MM.1S (cell line): ENCODE data around the gene LETM1.

Experiments used
- DNase-seq: peaks from one replicate; pipeline ENCODE4 v3.0.0-alpha.2; 2015
- H2AFZ ChIP-seq: fragments of 300-600 bp; sonication (generic); 2 replicates; pipeline ENCODE4 v1.6.0; 2016; ENCODE audit warnings: antibody characterized with exemption, low read length
- H3F3A ChIP-seq: fragments of 300-600 bp; sonication (generic); 2 replicates; pipeline ENCODE4 v1.6.1; 2016; ENCODE audit warnings: mild to moderate bottlenecking, antibody characterized with exemption, low read length, moderate library complexity, mixed read lengths; ENCODE audit not compliant: insufficient read depth
- H3K27ac ChIP-seq: fragments of 300-600 bp; sonication (generic); 2 replicates; pipeline ENCODE4 v1.5.1; 2016; ENCODE audit warnings: mild to moderate bottlenecking, low read length
- H3K27me3 ChIP-seq: fragments of 300-600 bp; sonication (generic); replicated peaks from 2 replicates; pipeline ENCODE4 v1.6.0; 2016; ENCODE audit warnings: low read length; ENCODE audit not compliant: insufficient read depth
- H3K36me3 ChIP-seq: fragments of 300-600 bp; sonication (generic); replicated peaks from 2 replicates; pipeline ENCODE4 v1.6.1; 2016; ENCODE audit warnings: mild to moderate bottlenecking, low read length, mixed read lengths; ENCODE audit not compliant: insufficient read depth
- H3K4me1 ChIP-seq: fragments of 300-600 bp; sonication (generic); 2 replicates; pipeline ENCODE4 v1.6.1; 2016; ENCODE audit warnings: low read length, mixed read lengths
- H3K4me2 ChIP-seq: fragments of 300-600 bp; sonication (generic); 2 replicates; pipeline ENCODE4 v1.6.0; 2016; ENCODE audit warnings: low read depth, low read length
- H3K4me3 ChIP-seq: fragments of 300-600 bp; sonication (generic); 2 replicates; pipeline ENCODE4 v1.5.1; 2016; ENCODE audit warnings: low read length, mixed read lengths
- H3K79me2 ChIP-seq: fragments of 300-600 bp; sonication (generic); 2 replicates; pipeline ENCODE4 v1.6.1; 2016; ENCODE audit warnings: mixed run types, low read length, mixed read lengths
- H3K9ac ChIP-seq: fragments of 300-600 bp; sonication (generic); 2 replicates; pipeline ENCODE4 v1.6.1; 2016; ENCODE audit warnings: low read length, mixed read lengths
- H3K9me2 ChIP-seq: fragments of 300-600 bp; sonication (generic); replicated peaks from 2 replicates; pipeline ENCODE4 v1.6.1; 2016; ENCODE audit warnings: mild to moderate bottlenecking, low read length, mixed read lengths; ENCODE audit not compliant: insufficient read depth
- H3K9me3 ChIP-seq: fragments of 300-600 bp; sonication (generic); replicated peaks from 2 replicates; pipeline ENCODE4 v1.6.1; 2016; ENCODE audit warnings: mild to moderate bottlenecking, low read length, mixed read lengths; ENCODE audit not compliant: insufficient read depth
- H4K20me1 ChIP-seq: fragments of 300-600 bp; sonication (generic); 2 replicates; pipeline ENCODE4 v1.6.1; 2016; ENCODE audit warnings: mild to moderate bottlenecking, low read length, moderate library complexity, mixed read lengths; ENCODE audit not compliant: insufficient read depth
- CTCF ChIP-seq: fragments of 300-600 bp; sonication (generic); IDR thresholded peaks from 2 replicates; pipeline ENCODE4 v1.5.1; 2016; ENCODE audit warnings: antibody characterized with exemption, low read length, mixed read lengths
- EZH2 ChIP-seq: fragments of 300-600 bp; sonication (generic); optimal IDR thresholded peaks from 2 replicates; pipeline ENCODE3; 2017; ENCODE audit warnings: low read depth, mild to moderate bottlenecking, antibody characterized with exemption, low read length, mixed read lengths
- EZH2phosphoT487 ChIP-seq: fragments of 300-600 bp; sonication (generic); IDR thresholded peaks from 2 replicates; pipeline ENCODE4 v1.6.1; 2018; ENCODE audit warnings: antibody characterized with exemption, low read length

LETM1 gene

GRCh38 chr4:1804638-1805492 lies 51.1 kb downstream of the LETM1 start:
- Histone ChIP-seq H3K27me3 (peaks cover 39% of the 10 kb centered on the region), H3K4me2 (no peak overlapping the region), H3F3A (no peaks in the 10 kb centered on the region), H3K4me3 (no peak overlapping the region), H3K27ac (no peak overlapping the region), H3K9me3 (no peaks in the 10 kb centered on the region), H3K36me3 (no peaks in the 10 kb centered on the region), H3K9ac (no peak overlapping the region), H4K20me1 (no peaks in the 10 kb centered on the region), H3K9me2 (no peaks in the 10 kb centered on the region), H2AFZ (no peak overlapping the region), H3K79me2 (no peaks in the 10 kb centered on the region), H3K4me1 (no peaks in the 10 kb centered on the region)
- no peak for TF ChIP-seq CTCF
- no peak for TF ChIP-seq EZH2
- TF ChIP-seq EZH2phosphoT487: no peak
- no peak for DNase-seq

- H3F3A ChIP-seq: no peaks in the 10 kb centered on the region
- no peak overlapping the region for H3K4me3 ChIP-seq
- no peaks in the 10 kb centered on the region for H3K9me2 ChIP-seq
- H3K4me1 ChIP-seq: no peaks in the 10 kb centered on the region
- no peaks in the 10 kb centered on the region for H3K79me2 ChIP-seq
- TF ChIP-seq CTCF (no peak), EZH2phosphoT487 (no peak), EZH2 (no peak)
- H3K9me3 ChIP-seq: no peaks in the 10 kb centered on the region
- no peak overlapping the region for H3K4me2 ChIP-seq
- H3K36me3 ChIP-seq: no peaks in the 10 kb centered on the region
- H3K27ac ChIP-seq: no peak overlapping the region
- H3K27me3 ChIP-seq: peaks cover 50% of the 10 kb centered on the region
- H2AFZ ChIP-seq: no peak overlapping the region
- H3K9ac ChIP-seq: no peak overlapping the region
- no peaks in the 10 kb centered on the region for H4K20me1 ChIP-seq
- DNase-seq: no peak
Measured at GRCh38 chr4:1803523-1804423, 52.2 kb downstream of the LETM1 start.

DNA sequence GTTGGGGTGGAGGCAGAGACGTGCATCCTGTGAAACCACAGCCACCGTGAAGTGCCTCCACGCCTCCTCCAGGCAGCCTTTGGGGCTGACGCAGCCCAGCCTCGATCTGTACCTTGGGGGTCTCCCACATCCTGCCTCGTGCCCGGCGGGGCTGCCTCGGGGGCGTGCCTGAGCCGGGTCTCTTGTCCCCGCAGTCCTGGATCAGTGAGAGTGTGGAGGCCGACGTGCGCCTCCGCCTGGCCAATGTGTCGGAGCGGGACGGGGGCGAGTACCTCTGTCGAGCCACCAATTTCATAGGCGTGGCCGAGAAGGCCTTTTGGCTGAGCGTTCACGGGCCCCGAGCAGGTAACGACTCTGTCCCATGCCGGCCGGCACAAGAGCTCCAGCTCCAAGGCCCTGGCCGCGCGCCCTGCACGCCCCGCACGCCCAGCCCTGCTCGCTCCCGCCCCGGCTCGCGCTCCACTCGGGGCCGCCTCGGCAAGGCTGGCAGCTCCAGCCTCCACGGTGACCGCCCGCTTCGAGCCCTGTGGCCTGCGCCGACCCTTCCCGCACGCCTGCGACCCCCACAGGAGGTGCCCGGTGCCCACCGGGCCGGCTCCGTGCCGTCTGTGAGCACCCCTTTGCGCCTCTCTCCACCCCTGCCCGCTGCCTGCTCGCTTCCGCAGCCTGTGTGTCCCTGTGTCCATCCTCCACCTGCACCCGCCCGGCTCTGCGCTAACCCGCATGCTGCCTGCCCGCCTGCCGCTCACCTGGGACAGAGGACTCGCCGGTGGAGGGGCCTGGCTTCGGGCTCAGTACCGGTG lies 53.0 kb downstream of the LETM1 start:
- Histone ChIP-seq H3K9me3 (no peaks in the 10 kb centered on the region), H3K27ac (no peak overlapping the region), H3K9ac (no peak overlapping the region), H3K27me3 (peaks cover 54% of the 10 kb centered on the region), H3K4me2 (no peak overlapping the region), H3K79me2 (no peaks in the 10 kb centered on the region), H3K4me3 (no peak overlapping the region), H4K20me1 (no peaks in the 10 kb centered on the region), H3K36me3 (no peaks in the 10 kb centered on the region), H3K9me2 (no peaks in the 10 kb centered on the region), H3K4me1 (no peaks in the 10 kb centered on the region), H3F3A (no peaks in the 10 kb centered on the region), H2AFZ (no peak overlapping the region)
- no peak for DNase-seq
- no peak for TF ChIP-seq EZH2
- TF ChIP-seq EZH2phosphoT487: no peak
- no peak for TF ChIP-seq CTCF
